ENCODE data around the gene NPM1.

NPM1 gene

GRCh38 chr5:171431251-171431777 lies 43.7 kb downstream of the NPM1 start:
- DNase-seq = no peak

- DNase-seq = no peak
Observed at GRCh38 chr5:171432076-171432475, 44.4 kb downstream of the NPM1 start.

- DNase-seq = no peak
Observed at GRCh38 chr5:171432583-171433351, 45.1 kb downstream of the NPM1 start.

- no peak for DNase-seq
Observed at GRCh38 chr5:171433352-171433698, 45.7 kb downstream of the NPM1 start.

- DNase-seq = no peak
Observed at GRCh38 chr5:171433982-171434676, 46.5 kb downstream of the NPM1 start.

- no peak for DNase-seq
Observed at GRCh38 chr5:171434874-171435273, 47.2 kb downstream of the NPM1 start.

- no peak for DNase-seq
Observed at GRCh38 chr5:171435908-171436307, 48.3 kb downstream of the NPM1 start.

GRCh38 chr5:171436804-171437285 lies 49.2 kb downstream of the NPM1 start:
- no peak for DNase-seq

GRCh38 chr5:171437286-171437821 lies 49.7 kb downstream of the NPM1 start:
- DNase-seq = no peak

GRCh38 chr5:171438738-171439137 lies 51.1 kb downstream of the NPM1 start:
- no peak for DNase-seq

GRCh38 chr5:171441246-171441791 lies 53.7 kb downstream of the NPM1 start:
- no peak for DNase-seq

GRCh38 chr5:171442287-171443042 lies 54.8 kb downstream of the NPM1 start:
- no peak for DNase-seq

GRCh38 chr5:171444582-171444981 lies 56.9 kb downstream of the NPM1 start:
- DNase-seq = no peak

- DNase-seq = no peak
Observed at GRCh38 chr5:171445644-171446516, 58.2 kb downstream of the NPM1 start.

- no peak for DNase-seq
Observed at GRCh38 chr5:171447226-171447625, 59.6 kb downstream of the NPM1 start.

- no peak for DNase-seq
Observed at GRCh38 chr5:171449426-171449825, 61.8 kb downstream of the NPM1 start.

GRCh38 chr5:171450423-171451331 lies 63.0 kb downstream of the NPM1 start:
- no peak for DNase-seq

GRCh38 chr5:171451421-171451820 lies 63.8 kb downstream of the NPM1 start:
- DNase-seq = no peak

- DNase-seq = no peak
Observed at GRCh38 chr5:171453056-171453725, 65.5 kb downstream of the NPM1 start.

GRCh38 chr5:171453988-171454387 lies 66.3 kb downstream of the NPM1 start:
- no peak for DNase-seq

All from CD4-positive, alpha-beta T cell treated with Interferon gamma for 1 hour (primary cell).